Measurements from ENCODE around the gene IRF2BP2. TPM values are rescaled to one million over a fixed set of nuclear protein-coding genes. Genes with fewer than 3 reads are reported as not detected.
"Not testable (repeated sequence)": the region's sequence is repeated elsewhere in the genome, so short reads cannot be mapped to it uniquely, and the experiment has no call there.

IRF2BP2 gene
- total RNA-seq, 2 donors from 2014 or later, result 157 to 164 TPM

DNA sequence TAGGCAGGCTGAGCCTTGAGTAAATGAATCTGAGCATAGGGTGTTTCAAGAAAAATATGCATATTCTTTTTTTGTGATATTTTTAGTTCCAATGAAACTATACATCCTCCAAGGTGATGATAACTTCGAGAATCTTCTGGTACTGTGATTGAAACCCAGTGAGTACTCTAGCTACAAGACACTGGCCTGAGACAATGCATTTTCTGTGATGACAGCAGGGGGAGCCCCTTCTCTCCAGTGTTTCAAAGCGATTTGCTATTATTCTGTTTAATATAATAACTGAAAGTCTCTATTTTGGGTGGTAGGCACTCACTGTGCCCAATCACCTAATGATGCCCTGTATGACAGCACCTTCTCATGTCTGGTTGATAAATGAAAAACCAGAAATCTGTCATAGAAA is 12.1 kb downstream of the IRF2BP2 start:
- DNase-seq, result peak; percentile 78
- intact Hi-C loops (cut with DNase I), result no loop called here
- no peak overlapping the region for H3K9ac ChIP-seq (ENCODE audit: low read depth in 2 of 2, low read length in 2 of 2)

DNA sequence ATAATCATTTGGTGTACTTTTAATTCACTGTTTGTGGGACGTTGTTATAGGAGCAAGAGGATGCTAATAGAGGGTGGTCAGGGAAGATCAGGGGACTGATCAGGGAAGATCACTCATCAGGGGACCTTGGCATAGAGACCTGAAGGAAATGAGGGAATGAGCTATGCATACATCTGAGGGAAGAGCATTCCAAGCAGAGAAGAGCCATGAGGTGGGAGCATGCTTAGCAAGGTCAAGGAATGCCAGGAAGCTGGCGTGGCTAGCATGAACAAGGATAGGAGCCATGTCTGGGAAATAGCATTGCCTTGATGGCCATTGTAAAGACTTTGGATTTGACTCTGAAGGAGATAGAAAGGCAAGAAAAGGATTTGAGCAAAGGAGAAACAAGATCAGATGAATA is 14.1 kb downstream of the IRF2BP2 start:
- TF ChIP-seq, protein P1, sequence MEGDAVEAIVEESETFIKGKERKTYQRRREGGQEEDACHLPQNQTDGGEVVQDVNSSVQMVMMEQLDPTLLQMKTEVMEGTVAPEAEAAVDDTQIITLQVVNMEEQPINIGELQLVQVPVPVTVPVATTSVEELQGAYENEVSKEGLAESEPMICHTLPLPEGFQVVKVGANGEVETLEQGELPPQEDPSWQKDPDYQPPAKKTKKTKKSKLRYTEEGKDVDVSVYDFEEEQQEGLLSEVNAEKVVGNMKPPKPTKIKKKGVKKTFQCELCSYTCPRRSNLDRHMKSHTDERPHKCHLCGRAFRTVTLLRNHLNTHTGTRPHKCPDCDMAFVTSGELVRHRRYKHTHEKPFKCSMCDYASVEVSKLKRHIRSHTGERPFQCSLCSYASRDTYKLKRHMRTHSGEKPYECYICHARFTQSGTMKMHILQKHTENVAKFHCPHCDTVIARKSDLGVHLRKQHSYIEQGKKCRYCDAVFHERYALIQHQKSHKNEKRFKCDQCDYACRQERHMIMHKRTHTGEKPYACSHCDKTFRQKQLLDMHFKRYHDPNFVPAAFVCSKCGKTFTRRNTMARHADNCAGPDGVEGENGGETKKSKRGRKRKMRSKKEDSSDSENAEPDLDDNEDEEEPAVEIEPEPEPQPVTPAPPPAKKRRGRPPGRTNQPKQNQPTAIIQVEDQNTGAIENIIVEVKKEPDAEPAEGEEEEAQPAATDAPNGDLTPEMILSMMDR (IDR thresholded peaks at IDR 0.05), result no peak
- intact Hi-C loops (cut with DNase I), result no loop called here

More for the DNA sequence above, 12.1 kb downstream of the IRF2BP2 start:
- H3K4me3 ChIP-seq, result no peak overlapping the region
- TF ChIP-seq, protein P1 (IDR thresholded peaks at IDR 0.05), result peak; percentile 67
- H3K9me3 ChIP-seq, result no peaks in the 10 kb centered on the region
- no peak overlapping the region for H3K27ac ChIP-seq
- H3K4me1 ChIP-seq, result peaks cover 18% of the 10 kb centered on the region
- H3K27me3 ChIP-seq, result no peaks in the 10 kb centered on the region
- H3K36me3 ChIP-seq, result no peaks in the 10 kb centered on the region

DNA sequence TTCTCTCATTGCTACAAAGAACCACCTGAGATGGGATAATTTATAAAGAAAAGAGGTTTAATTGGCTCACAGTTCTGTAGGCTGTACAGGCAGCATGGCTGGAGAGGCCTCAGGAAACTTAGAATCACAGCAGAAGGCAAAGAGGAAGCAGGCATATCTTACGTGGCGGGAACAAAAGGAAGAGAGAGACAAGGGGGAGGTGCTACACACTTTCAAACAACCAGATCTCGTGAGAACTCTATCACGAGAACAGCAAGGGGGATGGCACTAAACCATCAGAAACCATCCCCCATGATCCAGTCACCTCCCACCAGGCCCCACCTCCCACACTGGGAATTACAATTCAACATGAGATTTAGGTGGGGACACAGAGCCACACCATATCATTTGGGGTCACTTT is 15.4 kb downstream of the IRF2BP2 start:
- not testable (repeated sequence) for H3K9me3 ChIP-seq; H3K27ac ChIP-seq; H3K36me3 ChIP-seq; DNase-seq; H3K27me3 ChIP-seq; H3K9ac ChIP-seq (ENCODE audit: low read depth in 2 of 2, low read length in 2 of 2); H3K4me3 ChIP-seq; H3K4me1 ChIP-seq
- intact Hi-C loops (cut with DNase I), result loop anchor here (5.0 kb wide), 1 partner anchor 92 kb away; no protein-coding TSS in a partner anchor

More for the DNA sequence above, 14.1 kb downstream of the IRF2BP2 start:
- no peak for DNase-seq
- no peaks in the 10 kb centered on the region for H3K36me3 ChIP-seq
- H3K4me1 ChIP-seq, result peaks cover 8% of the 10 kb centered on the region
- no peak overlapping the region for H3K27ac ChIP-seq
- H3K4me3 ChIP-seq, result no peak overlapping the region
- no peak overlapping the region for H3K9ac ChIP-seq (ENCODE audit: low read depth in 2 of 2, low read length in 2 of 2)
- H3K27me3 ChIP-seq, result no peaks in the 10 kb centered on the region
- no peaks in the 10 kb centered on the region for H3K9me3 ChIP-seq

DNA sequence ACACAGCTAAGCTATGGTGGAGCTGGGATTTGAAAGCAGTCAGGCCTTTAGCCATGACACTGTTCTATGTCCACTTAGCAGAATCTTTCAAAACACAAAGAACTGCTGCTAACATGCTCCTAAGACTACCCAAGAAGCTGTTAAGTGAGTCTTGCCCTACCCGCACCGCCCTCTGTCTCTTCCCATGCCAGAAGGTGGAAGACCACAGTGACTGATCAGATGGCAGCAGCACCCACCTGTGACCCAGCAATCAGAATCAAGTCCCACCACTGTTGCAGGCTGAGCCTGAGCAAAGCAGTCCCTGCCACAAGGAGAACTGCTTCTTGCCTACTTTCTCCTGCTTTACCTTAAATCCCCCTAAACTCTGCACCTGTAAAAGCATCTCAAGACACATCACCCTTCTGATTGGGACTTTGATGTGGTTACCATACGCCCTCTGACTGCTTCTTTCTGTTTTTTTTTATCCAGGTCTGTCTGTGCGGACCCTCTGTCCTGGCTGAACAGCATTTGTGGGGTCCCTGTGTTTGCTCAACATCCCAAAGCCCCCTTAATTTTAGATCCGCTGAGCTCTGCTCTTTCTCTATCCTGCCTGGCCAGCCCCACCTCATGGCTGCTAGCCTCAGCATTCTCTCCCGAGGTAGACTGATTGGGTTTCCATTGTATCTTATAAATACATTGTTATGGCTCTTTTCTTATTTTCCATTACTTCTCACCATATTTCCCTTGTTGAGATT is 16.0 kb downstream of the IRF2BP2 start:
- Histone ChIP-seq H3K27ac (no peak overlapping the region), H3K9me3 (no peaks in the 10 kb centered on the region), H3K27me3 (no peaks in the 10 kb centered on the region), H3K36me3 (no peaks in the 10 kb centered on the region), H3K9ac (ENCODE audit: low read depth in 2 of 2, low read length in 2 of 2) (no peak overlapping the region), H3K4me1 (peaks cover 3% of the 10 kb centered on the region), H3K4me3 (no peak overlapping the region)
- TF ChIP-seq, protein P1 (IDR thresholded peaks at IDR 0.05), result no peak
- intact Hi-C loops (cut with DNase I), result loop anchor here (5.0 kb wide), 1 partner anchor 92 kb away; no protein-coding TSS in a partner anchor
- no peak for DNase-seq

DNA sequence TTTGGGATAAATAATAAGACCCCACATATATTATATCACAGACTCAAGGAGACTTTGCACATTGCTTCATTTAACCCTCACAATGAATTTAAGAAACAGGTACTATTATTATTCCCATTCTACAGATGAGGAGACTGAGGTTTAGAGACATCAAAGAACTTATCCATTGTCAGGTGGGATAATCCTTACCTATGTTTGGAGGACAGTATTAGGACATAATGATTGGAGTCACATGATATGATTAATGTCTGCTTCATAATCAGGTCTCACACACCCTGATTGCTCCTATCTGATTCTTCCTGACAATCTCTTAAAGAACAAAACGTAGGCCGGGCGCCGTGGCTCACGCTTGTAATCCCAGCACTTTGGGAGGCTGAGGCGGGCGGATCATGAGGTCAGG is 16.9 kb downstream of the IRF2BP2 start:
- H3K36me3 ChIP-seq, result no peaks in the 10 kb centered on the region
- TF ChIP-seq, protein P1 (IDR thresholded peaks at IDR 0.05), result no peak
- DNase-seq, result no peak
- H3K4me3 ChIP-seq, result no peak overlapping the region
- H3K9me3 ChIP-seq, result no peaks in the 10 kb centered on the region
- H3K9ac ChIP-seq (ENCODE audit: low read depth in 2 of 2, low read length in 2 of 2), result no peak overlapping the region
- no peaks in the 10 kb centered on the region for H3K27me3 ChIP-seq
- intact Hi-C loops (cut with DNase I), result loop anchor here (5.0 kb wide), 1 partner anchor 91 kb away; no protein-coding TSS in a partner anchor
- no peaks in the 10 kb centered on the region for H3K4me1 ChIP-seq
- no peak overlapping the region for H3K27ac ChIP-seq

DNA sequence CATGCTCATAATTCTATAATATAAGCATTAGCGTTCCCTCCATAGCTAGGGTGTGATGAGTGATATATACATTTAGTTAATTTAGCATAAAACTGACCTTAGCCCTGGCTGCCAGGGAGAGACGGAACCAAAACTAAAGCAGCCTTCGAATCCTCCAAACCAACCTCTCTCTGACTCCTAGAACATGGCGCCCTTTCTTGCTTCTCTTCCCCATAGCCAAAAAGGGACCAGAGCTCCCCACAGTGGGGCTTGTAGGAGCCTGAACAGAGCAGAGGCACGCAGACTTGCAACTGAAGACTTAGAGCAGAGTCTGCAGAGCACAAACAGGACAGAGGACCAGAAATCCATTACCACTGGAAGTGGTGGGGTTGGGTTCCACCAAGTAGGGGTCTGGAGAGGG is 17.7 kb downstream of the IRF2BP2 start:
- no peak overlapping the region for H3K9ac ChIP-seq (ENCODE audit: low read depth in 2 of 2, low read length in 2 of 2)
- H3K36me3 ChIP-seq, result no peaks in the 10 kb centered on the region

More for the DNA sequence above, 17.7 kb downstream of the IRF2BP2 start:
- no peak for DNase-seq
- H3K4me3 ChIP-seq, result no peak overlapping the region
- TF ChIP-seq, protein P1 (IDR thresholded peaks at IDR 0.05), result no peak
- H3K9me3 ChIP-seq, result no peaks in the 10 kb centered on the region
- no peak overlapping the region for H3K27ac ChIP-seq
- intact Hi-C loops (cut with DNase I), result loop anchor here (5.0 kb wide), 1 partner anchor 90 kb away; no protein-coding TSS in a partner anchor
- no peaks in the 10 kb centered on the region for H3K4me1 ChIP-seq
- H3K27me3 ChIP-seq, result no peaks in the 10 kb centered on the region

Measured in colonic mucosa (tissue), 4 donors.